ENCODE data around the gene ADIRF.
"Not testable (repeated sequence)": the region's sequence is repeated elsewhere in the genome, so short reads cannot be mapped to it uniquely, and the experiment has no call there.

ADIRF gene

DNA sequence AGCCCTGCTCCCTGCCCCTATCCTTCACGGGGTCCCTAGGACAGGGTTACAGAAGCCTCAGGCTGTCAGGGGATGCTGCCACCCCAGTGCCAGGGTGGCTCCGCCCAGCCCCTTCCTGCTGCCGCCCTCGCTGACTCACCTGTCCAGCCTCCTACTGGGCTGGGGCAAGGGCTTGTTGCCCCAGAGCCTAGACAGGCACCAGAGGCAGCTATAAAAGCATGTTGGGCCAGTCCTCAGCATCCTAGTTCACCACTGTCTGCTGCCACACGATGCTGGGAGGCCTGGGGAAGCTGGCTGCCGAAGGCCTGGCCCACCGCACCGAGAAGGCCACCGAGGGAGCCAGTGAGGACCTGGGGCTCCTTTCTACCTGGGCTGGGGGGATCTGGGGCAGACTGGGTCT lies 51.8 kb downstream of the ADIRF start, which contains the start of gene FAM25A:
Gene FAM25A, plus strand, starts transcription at position 239 of the 400 bp plus-strand sequence. Its CDS starts 31 bp downstream, at position 270.
- DNase-seq (ENCODE audit: low read depth in 2 of 2) = not testable (repeated sequence)

Measured in stimulated activated CD8-positive, alpha-beta memory T cell treated with anti-CD3 and anti-CD28 coated beads, Interleukin-7, amount 100 ng/mL, for 1 hour (primary cell).